NCI-H748 (cell line): ENCODE measurements around the gene PPP1R3G.
A peak's percentile ranks its signal among the peaks of the same experiment; 100 is the strongest.
"Not testable (repeated sequence)": the region's sequence is repeated elsewhere in the genome, so short reads cannot be mapped to it uniquely, and the experiment has no call there.

Experiments
- DNase-seq: peaks from one replicate; lab custom pipeline; 2025; ENCODE audit not compliant: unreplicated experiment; lab: John Stamatoyannopoulos, UW

Gene PPP1R3G

GRCh38 chr6:5084781-5085647 lies at the start of gene PPP1R3G:
Gene PPP1R3G (plus strand): TSS chr6:5085341. CDS start chr6:5085486, 145 bp downstream.
- DNase-seq: peak; percentile 74

DNA sequence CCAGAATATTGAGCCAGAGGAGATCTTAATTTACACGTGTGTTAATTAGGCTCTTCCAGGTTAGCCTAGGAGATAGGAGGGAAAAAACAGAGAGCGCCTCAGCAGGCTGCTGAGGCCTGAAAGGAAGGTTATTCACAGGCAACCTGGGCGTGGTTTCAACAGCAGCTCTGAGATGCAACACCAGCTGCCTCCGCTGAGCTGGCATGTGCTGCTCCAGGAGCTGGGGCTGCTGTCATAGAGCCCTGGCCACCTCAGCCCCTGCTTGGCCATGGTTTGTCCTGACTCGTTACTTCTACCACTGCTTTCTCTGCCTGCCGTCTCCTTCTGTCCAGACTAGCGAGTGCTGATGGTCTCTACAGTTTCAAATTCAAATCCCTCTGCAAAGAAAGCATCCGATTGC lies 48.9 kb upstream of the PPP1R3G start:
- DNase-seq: peak; percentile 91

DNA sequence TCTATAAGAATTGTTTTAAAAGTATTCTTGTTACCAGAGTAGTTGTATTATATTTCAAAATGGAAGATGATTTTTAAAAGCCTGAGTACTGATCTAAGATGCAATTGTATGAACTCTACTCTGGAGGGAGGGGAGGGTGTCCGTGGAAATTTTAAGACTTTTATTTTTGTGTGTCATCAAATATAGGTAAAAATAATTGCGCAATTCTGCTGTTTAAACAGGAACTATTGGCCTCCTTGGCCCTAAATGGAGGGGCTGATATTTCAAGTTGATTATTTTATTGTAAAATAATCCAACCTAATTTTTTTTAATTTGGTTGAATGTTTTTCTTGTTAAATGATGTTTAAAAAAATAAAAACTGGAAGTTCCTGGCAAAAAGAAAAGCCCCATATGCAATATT lies 43.2 kb upstream of the PPP1R3G start:
- no peak for DNase-seq

- DNase-seq: no peak
These were observed 42.7 kb upstream of the PPP1R3G start for GRCh38 chr6:5042436-5042835.

DNA sequence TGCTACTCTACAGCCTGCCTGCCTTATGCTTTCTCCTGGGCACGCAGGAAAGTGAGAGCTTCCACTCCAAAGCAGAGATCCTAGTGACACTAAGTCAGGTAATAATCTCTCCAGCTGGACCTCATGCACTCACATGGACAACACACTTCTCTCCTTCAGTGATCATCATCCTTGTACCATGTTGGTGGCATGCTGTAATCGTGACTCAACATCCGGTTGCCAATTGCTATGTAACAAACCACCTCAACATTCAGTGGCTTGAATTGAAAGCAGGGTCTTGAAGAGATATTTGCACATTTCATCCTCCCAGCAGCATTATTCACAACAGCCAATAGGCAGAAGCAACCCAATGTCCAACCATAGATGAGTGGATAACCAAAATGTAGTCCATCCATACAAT lies 40.3 kb upstream of the PPP1R3G start:
- DNase-seq: no peak

GRCh38 chr6:5045416-5045815 lies 39.7 kb upstream of the PPP1R3G start:
- no peak for DNase-seq

DNA sequence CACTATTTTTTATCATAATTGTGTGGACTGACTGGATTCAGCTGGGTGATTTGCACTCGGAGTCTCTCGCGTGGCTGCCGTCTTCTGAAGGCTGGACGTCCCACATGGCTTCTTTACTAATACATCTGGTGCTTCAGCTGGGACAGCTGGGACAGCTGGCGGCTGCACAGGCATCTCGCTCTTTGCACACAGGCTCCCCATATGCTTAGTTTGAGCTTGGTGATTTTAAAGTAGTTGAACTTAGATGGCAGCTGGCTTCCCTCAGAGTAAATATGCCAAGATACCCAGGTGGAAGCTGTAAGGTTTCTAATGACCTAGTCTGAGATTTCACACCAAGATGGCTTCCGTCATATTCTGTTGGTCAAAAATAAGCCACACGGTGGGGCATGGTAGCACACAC lies 38.7 kb upstream of the PPP1R3G start:
- DNase-seq: no peak

GRCh38 chr6:5050009-5050408 lies 35.1 kb upstream of the PPP1R3G start:
- no peak for DNase-seq

GRCh38 chr6:5051394-5051793 lies 33.7 kb upstream of the PPP1R3G start:
- DNase-seq: no peak

DNA sequence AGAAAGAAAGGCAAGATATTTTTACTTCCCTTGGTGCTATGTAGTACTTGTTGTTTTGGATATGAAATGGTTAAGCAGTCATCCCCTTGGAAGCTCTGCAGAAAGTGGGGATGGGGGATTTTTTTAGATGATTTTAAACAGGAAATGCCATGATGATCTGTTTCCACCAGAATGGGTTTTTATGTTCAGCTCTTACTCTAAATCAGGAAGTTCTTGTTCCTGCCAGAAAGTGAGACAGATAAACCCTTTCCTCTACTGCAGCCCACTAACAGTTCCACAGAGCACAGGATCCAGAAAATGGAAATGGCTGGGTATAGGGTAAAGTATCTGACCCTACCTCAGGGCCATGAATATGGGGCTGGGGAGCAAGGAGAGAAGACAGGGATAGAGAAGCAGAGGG lies 32.1 kb upstream of the PPP1R3G start:
- no peak for DNase-seq

DNA sequence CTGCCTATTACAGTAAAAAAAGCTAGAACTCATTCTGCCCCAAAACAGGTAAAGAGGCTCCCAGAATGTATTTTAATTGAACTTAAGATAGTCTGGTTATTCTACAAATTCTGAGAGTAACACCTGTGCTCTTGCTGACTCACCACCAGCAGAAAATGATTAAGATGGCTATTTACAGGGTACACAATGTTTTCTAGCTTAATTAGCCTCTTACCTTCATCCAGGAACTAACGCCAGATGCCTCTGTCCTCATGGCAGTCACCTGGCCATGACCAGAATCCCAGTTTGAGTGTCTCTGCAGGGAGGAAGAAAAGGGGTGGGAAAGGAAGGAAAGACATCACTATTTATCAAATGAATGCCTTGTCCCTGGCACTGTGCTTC lies 31.3 kb upstream of the PPP1R3G start:
- DNase-seq: peak; percentile 51

- DNase-seq: no peak
These were observed 30.8 kb upstream of the PPP1R3G start for GRCh38 chr6:5054245-5054873.

DNA sequence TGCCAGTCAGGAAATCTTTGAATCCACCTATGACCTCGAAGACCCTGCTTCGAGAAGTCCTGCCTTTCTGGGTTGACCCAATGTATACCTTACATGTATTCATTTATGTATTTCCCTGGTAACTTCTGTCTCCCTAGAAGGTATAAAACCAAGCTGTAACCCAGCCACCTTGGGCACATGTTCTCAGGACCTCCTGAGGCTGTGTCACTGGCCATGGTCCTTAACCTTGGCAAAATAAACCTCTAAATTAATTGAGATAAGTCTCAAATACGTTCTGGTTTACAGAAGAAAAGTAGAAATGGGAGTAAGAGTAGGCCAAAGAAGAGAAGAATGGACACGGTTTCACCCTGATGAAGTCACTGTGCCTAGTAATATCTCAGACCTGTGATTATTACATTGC lies 30.0 kb upstream of the PPP1R3G start:
- DNase-seq: no peak

DNA sequence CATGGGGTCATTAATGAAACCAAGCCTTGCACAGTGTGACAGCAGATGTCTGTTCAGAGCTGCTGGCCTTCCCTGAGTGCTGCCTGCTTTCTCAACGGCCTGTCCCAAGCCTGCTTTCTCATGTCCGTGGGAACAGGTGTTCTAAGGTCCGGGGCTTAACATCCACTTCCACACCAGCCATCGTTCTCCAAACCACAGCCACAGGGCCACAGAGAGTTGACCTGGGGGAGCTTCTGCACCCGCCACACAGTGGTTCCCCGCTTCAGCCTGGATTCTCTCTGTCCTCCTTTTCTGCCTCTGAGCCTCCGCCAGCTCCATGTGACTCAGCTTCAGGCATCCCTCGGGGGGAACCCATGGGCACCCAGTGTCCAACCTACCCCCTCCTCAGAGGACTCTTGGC lies 26.9 kb upstream of the PPP1R3G start:
- no peak for DNase-seq

- DNase-seq: no peak
These were observed 25.9 kb upstream of the PPP1R3G start for GRCh38 chr6:5059036-5059896.

DNA sequence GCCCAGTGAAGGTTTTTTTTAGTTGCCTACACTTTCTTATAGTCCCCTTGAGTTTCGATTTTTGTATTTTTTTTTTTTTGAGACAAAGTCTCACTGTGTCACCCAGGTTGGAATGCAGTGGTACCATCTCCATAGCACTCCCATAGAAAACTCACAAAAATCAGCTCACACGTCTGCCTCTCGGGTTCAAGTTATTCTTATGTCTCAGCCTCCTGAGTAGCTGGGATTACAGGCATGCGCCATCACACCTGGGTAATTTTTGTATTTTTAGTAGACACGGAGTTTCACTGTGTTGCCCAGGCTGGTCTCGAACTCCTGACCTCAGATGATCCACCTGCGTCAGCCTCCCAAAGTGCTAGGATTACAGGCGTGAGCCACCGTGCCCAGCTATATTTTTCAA lies 24.7 kb upstream of the PPP1R3G start:
- not testable (repeated sequence) for DNase-seq

DNA sequence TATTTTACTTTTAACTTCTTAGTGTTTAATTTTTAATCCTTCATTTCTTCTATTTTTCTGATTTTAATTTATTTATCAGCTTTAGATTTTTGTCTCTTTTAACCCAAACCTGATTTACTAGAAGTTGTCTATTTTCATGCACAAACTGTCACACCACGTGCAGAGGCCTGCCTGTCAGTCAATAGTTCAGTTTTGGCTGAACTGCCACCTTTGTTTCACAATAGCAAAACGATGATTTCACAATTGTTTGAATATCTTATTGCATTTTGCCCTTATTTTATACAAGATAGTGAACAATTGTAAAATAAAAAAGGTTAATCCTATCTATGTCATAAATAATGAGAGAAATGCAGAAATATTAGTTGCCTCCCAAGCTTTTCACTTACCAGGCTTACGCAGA lies 24.0 kb upstream of the PPP1R3G start:
- no peak for DNase-seq

- DNase-seq: no peak
These were observed 21.5 kb upstream of the PPP1R3G start for GRCh38 chr6:5063617-5064016.

DNA sequence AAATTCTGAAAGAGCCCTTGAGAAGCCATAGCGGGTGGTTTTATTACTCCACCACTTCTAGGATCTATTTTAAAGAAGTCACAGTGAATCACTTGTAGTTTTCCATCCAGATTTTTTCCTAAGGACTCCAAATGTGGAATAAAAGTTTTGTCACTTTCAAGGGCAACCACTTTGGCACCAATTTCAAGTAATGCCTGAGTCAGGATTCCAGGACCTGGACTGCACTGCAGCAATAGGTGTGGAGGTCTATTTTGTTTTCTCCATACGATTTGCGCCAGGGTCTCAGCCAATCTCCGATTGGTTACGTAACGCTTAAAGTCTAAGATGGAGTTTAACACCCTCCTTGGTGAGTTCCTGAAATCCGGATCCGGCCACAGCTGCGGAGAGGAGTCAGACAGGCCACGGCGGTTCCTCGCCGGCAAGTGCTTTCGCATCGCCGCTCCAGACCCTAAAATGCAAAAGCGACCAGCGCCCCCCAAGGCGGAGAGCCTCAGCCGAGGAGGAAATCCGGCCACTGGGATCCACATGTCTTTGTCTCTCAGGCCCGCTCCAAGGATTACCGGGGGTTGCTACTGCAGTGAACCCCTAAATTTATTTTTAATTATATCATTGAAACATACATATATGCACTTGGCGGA lies 18.6 kb upstream of the PPP1R3G start:
- no peak for DNase-seq

DNA sequence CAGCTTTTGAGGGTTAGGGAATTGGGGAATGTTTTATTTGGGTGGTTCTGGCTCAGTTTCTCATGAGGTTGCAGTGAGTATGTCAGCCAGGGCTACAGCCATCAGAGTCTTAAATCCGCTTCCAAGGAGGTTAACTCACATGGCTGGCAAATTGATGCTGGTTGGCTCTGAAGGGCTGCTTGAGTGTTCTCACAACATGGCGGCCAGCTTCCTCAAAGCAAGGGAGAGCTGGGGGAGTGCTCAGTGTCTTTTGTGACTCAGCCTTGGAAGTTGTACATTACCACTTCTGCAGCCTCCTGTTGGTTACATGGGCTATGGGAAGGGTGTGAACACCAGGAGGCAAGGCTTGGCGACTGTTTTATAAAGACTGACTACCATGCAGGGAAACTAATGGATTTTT lies 17.8 kb upstream of the PPP1R3G start:
- DNase-seq: no peak

DNA sequence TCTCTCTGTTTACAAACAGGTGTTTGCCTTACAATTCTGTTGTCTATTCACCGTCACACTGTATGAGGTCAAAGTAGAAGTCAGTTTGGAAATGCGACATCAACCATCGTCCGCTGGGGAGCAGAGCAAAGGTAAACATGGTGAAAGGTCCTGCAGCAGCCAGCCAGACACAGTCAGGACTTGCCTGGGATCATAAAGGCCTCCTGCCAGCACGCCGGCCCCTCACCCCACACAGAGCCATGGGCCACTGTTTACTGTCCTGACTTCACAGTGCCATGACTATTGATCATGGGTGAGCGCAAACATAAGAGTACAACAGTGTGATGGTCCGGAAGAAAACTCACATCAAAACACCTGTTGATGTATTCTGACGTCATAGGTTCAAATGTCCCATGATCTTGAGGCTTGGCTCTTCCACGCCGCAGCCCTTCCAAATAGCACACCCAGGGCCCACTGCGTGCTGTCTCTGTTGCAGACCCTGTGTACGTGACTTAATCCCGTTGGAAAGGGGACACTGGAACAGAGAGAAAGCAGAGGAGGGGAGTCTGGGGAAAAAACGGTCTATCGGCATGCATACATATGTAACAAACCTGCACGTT lies 16.9 kb upstream of the PPP1R3G start:
- no peak for DNase-seq
